Measurements from ENCODE around the gene LRRFIP1.

GRCh38 chr2:237726401-237726830, 99.0 kb downstream of the LRRFIP1 start:
- TF ChIP-seq, protein P1, sequence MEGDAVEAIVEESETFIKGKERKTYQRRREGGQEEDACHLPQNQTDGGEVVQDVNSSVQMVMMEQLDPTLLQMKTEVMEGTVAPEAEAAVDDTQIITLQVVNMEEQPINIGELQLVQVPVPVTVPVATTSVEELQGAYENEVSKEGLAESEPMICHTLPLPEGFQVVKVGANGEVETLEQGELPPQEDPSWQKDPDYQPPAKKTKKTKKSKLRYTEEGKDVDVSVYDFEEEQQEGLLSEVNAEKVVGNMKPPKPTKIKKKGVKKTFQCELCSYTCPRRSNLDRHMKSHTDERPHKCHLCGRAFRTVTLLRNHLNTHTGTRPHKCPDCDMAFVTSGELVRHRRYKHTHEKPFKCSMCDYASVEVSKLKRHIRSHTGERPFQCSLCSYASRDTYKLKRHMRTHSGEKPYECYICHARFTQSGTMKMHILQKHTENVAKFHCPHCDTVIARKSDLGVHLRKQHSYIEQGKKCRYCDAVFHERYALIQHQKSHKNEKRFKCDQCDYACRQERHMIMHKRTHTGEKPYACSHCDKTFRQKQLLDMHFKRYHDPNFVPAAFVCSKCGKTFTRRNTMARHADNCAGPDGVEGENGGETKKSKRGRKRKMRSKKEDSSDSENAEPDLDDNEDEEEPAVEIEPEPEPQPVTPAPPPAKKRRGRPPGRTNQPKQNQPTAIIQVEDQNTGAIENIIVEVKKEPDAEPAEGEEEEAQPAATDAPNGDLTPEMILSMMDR (IDR thresholded peaks at IDR 0.05) = no peak
- TF ChIP-seq POLR2A (IDR thresholded peaks at IDR 0.05) = no peak
